GM23338 (cell line): ENCODE data around the gene TPI1.

Experiments
- CREB1 ChIP-seq: fragments of 250-450 bp; sonication (Bioruptor Pico); IDR thresholded peaks from 2 replicates; pipeline ENCODE4 v1.5.0; 2020; ENCODE audit warnings: low read depth, mild to moderate bottlenecking, moderate library complexity
- CTCF ChIP-seq, 2 experiments: fragments of 200-600 bp in 1 of 2; sonication (generic) in 1 of 2; conservative IDR thresholded peaks; 2 replicates each; pipeline versions ENCODE4 v1.5.1 to v1.6.1; 2016 to 2017; ENCODE audit warnings: antibody characterized with exemption in 2 of 2, low read depth in 2 of 2, mild to moderate bottlenecking in 2 of 2, moderate library complexity in 1 of 2
- EZH2 ChIP-seq: fragments of 200-600 bp; sonication (generic); IDR thresholded peaks from one replicate; pipeline ENCODE4 v1.8.0; 2017; ENCODE audit warnings: antibody characterized with exemption, mild to moderate bottlenecking, low read depth; ENCODE audit not compliant: unreplicated experiment
- EZH2phosphoT487 ChIP-seq: fragments of 200-600 bp; sonication (generic); IDR thresholded peaks from one replicate; pipeline ENCODE4 v1.8.1; 2018; ENCODE audit warnings: antibody characterized with exemption; ENCODE audit not compliant: unreplicated experiment
- JUNB ChIP-seq: IDR thresholded peaks from one replicate; pipeline ENCODE4 v1.6.1; 2016; ENCODE audit warnings: antibody characterized with exemption; ENCODE audit not compliant: unreplicated experiment
- NANOG ChIP-seq: IDR thresholded peaks from 2 replicates; pipeline ENCODE4 v1.6.1; 2016; ENCODE audit warnings: antibody characterized with exemption, borderline replicate concordance
- POLR2AphosphoS5 ChIP-seq: IDR thresholded peaks from 2 replicates; pipeline ENCODE4 v1.6.1; 2016; ENCODE audit warnings: antibody characterized with exemption, low read depth
- REST ChIP-seq: IDR thresholded peaks from one replicate; pipeline ENCODE4 v1.6.1; 2018; ENCODE audit warnings: antibody characterized with exemption; ENCODE audit not compliant: unreplicated experiment
- STAT1 ChIP-seq: IDR thresholded peaks from one replicate; pipeline ENCODE4 v1.6.1; 2016; ENCODE audit warnings: antibody characterized with exemption; ENCODE audit not compliant: unreplicated experiment
- ZNF114 ChIP-seq: fragments of 250-450 bp; sonication (Bioruptor Pico); IDR thresholded peaks from 2 replicates; pipeline ENCODE4 v1.5.0; 2020; ENCODE audit warnings: mild to moderate bottlenecking, moderate library complexity
- ZNF331 ChIP-seq: fragments of 250-450 bp; sonication (Bioruptor Pico); IDR thresholded peaks from 2 replicates; pipeline ENCODE4 v1.5.0; 2020; ENCODE audit warnings: low read depth, mild to moderate bottlenecking, moderate library complexity
- ZNF462 ChIP-seq: fragments of 250-450 bp; sonication (Bioruptor Pico); IDR thresholded peaks from 2 replicates; pipeline ENCODE4 v1.5.0; 2020; ENCODE audit warnings: mild to moderate bottlenecking, moderate library complexity
- TF ChIP-seq, protein P1 (sequence below): IDR thresholded peaks from 2 replicates; pipeline ENCODE4 v1.6.1; 2016; ENCODE audit warnings: antibody characterized with exemption

DNA sequence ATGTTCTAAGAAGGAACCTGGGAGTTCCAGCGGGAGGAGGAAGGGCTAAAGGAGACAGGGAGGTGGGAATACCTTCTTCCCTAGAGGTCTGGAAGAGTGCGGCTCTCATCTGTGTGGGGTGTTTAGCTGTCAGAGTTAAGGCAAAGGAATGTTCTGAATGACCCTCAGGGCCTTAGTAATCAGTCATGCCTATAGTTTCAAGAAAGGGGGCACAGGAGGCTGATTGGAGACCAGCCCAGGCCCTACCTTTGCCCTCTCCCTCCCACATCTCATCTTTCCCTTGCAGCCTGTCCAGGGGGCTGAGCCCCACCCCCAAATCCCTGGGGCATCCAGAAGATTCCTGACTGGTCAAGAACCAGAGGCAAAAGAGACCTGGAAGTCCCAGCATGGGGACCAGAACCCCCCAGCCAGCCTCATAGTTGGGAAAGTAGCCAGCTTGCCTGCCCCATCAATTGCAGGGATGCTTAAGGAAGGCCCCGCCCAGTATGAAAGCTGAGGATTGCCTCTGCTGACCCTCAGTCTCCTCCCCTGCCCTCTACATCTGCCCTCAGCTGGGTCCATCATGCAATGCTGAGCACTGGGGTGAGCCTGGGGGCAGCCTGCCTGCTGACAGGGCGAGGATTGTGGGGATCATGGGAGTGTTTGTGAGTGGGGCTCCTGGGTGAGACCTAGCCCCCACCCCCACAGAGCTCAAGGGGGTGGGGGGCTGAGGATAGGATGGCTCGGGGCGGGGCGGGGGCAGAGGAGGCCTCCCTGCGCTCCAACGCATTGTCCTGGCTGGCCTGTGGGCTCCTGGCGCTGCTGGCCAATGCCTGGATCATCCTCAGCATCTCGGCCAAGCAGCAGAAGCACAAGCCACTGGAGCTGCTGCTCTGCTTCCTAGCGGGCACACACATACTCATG lies 43.9 kb upstream of the TPI1 start:
- TF ChIP-seq EZH2 = no peak
- no peak for TF ChIP-seq CTCF (conservative IDR thresholded peaks at IDR 0.05; ENCODE audit: low read depth in 2 of 2)
- TF ChIP-seq JUNB = no peak
- no peak for TF ChIP-seq REST
- no peak for TF ChIP-seq POLR2AphosphoS5
- TF ChIP-seq ZNF331 (CRISPR knock-in tag) = no peak
- no peak for TF ChIP-seq NANOG
- TF ChIP-seq EZH2phosphoT487 = no peak
- TF ChIP-seq, protein P1, sequence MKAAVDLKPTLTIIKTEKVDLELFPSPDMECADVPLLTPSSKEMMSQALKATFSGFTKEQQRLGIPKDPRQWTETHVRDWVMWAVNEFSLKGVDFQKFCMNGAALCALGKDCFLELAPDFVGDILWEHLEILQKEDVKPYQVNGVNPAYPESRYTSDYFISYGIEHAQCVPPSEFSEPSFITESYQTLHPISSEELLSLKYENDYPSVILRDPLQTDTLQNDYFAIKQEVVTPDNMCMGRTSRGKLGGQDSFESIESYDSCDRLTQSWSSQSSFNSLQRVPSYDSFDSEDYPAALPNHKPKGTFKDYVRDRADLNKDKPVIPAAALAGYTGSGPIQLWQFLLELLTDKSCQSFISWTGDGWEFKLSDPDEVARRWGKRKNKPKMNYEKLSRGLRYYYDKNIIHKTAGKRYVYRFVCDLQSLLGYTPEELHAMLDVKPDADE = no peak
- no peak for TF ChIP-seq ZNF114 (CRISPR knock-in tag)
- no peak for TF ChIP-seq CREB1
- no peak for TF ChIP-seq STAT1
- no peak for TF ChIP-seq ZNF462 (CRISPR knock-in tag)
